Activated naive CD4-positive, alpha-beta T cell treated with anti-CD3 and anti-CD28 coated beads for 36 hours (primary cell): Measurements from ENCODE around the gene NPY5R. TPM values are rescaled to one million over a fixed set of nuclear protein-coding genes. Genes with fewer than 3 reads are reported as not detected.

Experiments used
- CTCF ChIA-PET: fragments of 350-600 bp; sonication (Branson Sonifier 250); formaldehyde crosslinking; loops from one replicate; lab custom pipeline; 2021; ENCODE audit warnings: antibody characterized with exemption; lab: Charles Lee
- DNase-seq: peaks from one replicate; pipeline ENCODE4 v3.0.0-alpha.2; 2020
- H3K27ac Mint-ChIP-seq: one replicate; pipeline ENCODE4 v1.8.0; 2021; ENCODE audit warnings: mild to moderate bottlenecking, mixed read lengths
- H3K27me3 Mint-ChIP-seq: one replicate; pipeline ENCODE4 v1.8.0; 2021; ENCODE audit warnings: low read depth, mixed read lengths
- H3K36me3 Mint-ChIP-seq: one replicate; pipeline ENCODE4 v1.8.0; 2021; ENCODE audit warnings: low read depth, mixed read lengths
- H3K4me1 Mint-ChIP-seq: one replicate; pipeline ENCODE4 v1.8.0; 2021; ENCODE audit warnings: low read depth, mixed read lengths
- H3K4me3 Mint-ChIP-seq: one replicate; pipeline ENCODE4 v1.8.0; 2021; ENCODE audit warnings: mild to moderate bottlenecking, moderate library complexity, mixed read lengths
- H3K9me3 Mint-ChIP-seq: one replicate; pipeline ENCODE4 v1.8.0; 2021; ENCODE audit warnings: mixed read lengths
- intact Hi-C: fragments of 100-400 bp; cut with micrococcal nuclease; formaldehyde crosslinking; loops from one replicate; pipeline ENCODE4 v1.15.1; 2023
- total RNA-seq, 2 experiments: library from RNA; stranded (reverse); gene quantifications; one replicate each; pipeline ENCODE4 v1.2.3, GENCODE V29; 2021

The NPY5R gene
- total RNA-seq, 2 experiments from 2014 or later = not detected

- CTCF ChIA-PET = no interaction called here
- intact Hi-C loops = no loop called here
These were observed 48.1 kb downstream of the NPY5R start for GRCh38 chr4:163391756-163392155.

DNA sequence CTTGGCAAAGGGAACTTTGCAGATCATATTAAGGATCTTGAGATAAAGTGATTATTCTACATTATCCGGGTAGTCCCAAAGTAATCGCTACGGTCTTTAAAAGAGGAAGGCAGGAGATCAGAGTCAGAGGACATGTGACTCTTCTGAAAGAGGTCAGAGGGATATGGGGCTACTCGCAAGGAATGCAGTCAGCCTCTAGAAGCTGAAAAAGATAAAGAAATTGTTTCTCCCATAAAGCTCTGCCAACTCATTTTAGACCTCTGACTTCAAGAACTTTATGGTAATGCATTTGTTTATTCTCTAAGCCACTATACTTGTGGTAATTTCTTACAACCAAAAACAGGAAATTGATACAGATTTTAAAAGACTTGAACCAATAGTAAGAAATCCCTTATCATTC is 48.6 kb downstream of the NPY5R start:
- peaks cover 2% of the 10 kb centered on the region for H3K4me1 Mint-ChIP-seq
- no peaks in the 10 kb centered on the region for H3K36me3 Mint-ChIP-seq
- H3K4me3 Mint-ChIP-seq = no peak overlapping the region
- H3K27ac Mint-ChIP-seq = no peak overlapping the region
- CTCF ChIA-PET = no interaction called here
- intact Hi-C loops = no loop called here
- H3K27me3 Mint-ChIP-seq = peaks cover 24% of the 10 kb centered on the region
- DNase-seq = no peak
- H3K9me3 Mint-ChIP-seq = no peaks in the 10 kb centered on the region

More at GRCh38 chr4:163391756-163392155, 48.1 kb downstream of the NPY5R start:
- Mint-ChIP-seq H3K27me3 (peaks cover 24% of the 10 kb centered on the region), H3K9me3 (no peaks in the 10 kb centered on the region), H3K36me3 (no peaks in the 10 kb centered on the region), H3K27ac (no peak overlapping the region), H3K4me3 (no peak overlapping the region), H3K4me1 (peaks cover 2% of the 10 kb centered on the region)
- DNase-seq = no peak

DNA sequence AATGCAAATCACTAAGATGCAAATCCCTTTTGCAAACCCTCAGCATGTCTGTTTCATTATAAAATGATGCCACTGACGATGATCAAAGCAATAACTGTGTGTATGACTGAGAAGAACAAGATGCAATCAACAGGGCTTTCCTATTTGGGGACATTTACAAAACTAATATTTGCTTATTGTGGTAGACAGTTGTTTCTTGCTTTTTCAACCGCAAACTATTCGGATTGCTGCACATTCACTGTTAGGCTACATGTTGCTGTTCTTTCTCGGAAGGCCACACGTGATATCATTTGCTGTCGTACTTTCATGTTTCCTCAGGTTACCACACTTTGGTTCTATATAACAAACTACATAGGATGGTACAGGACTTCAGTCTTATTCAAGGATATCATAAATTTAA is 49.8 kb downstream of the NPY5R start:
- H3K4me1 Mint-ChIP-seq = peaks cover 2% of the 10 kb centered on the region
- CTCF ChIA-PET = no interaction called here
- H3K4me3 Mint-ChIP-seq = no peak overlapping the region
- no peak for DNase-seq
- H3K27me3 Mint-ChIP-seq = peaks cover 17% of the 10 kb centered on the region
- no peaks in the 10 kb centered on the region for H3K36me3 Mint-ChIP-seq
- no peak overlapping the region for H3K27ac Mint-ChIP-seq
- intact Hi-C loops = no loop called here
- H3K9me3 Mint-ChIP-seq = no peaks in the 10 kb centered on the region

DNA sequence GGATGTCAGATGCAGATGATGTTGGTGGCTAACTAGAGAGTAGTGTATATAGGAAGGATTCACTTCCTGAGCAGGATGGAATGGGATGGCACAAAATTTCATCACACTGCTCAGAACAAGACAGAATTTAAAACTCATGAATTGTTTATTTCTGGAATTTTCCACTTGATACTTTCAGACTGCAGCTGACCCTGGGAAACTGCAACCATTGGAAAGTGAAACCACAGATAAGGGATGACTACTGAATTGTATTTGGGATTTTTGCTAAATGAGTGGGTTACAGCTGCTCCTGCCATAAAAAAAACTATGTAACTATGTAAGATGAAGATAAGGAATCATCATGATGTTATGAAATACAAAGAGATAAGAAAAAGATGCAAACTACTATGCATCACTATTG is 51.4 kb downstream of the NPY5R start:
- Mint-ChIP-seq H3K4me1 (peaks cover 2% of the 10 kb centered on the region), H3K4me3 (no peak overlapping the region), H3K27ac (no peak overlapping the region), H3K9me3 (peaks cover 2% of the 10 kb centered on the region), H3K36me3 (no peaks in the 10 kb centered on the region), H3K27me3 (peaks cover 16% of the 10 kb centered on the region)
- CTCF ChIA-PET = no interaction called here
- intact Hi-C loops = no loop called here
- no peak for DNase-seq

- CTCF ChIA-PET = no interaction called here
- DNase-seq = no peak
- Mint-ChIP-seq H3K4me3 (no peak overlapping the region), H3K9me3 (peaks cover 2% of the 10 kb centered on the region), H3K27ac (no peak overlapping the region), H3K36me3 (no peaks in the 10 kb centered on the region), H3K27me3 (peaks cover 15% of the 10 kb centered on the region), H3K4me1 (peaks cover 2% of the 10 kb centered on the region)
- intact Hi-C loops = no loop called here
These were observed 52.1 kb downstream of the NPY5R start for GRCh38 chr4:163395758-163396157.

DNA sequence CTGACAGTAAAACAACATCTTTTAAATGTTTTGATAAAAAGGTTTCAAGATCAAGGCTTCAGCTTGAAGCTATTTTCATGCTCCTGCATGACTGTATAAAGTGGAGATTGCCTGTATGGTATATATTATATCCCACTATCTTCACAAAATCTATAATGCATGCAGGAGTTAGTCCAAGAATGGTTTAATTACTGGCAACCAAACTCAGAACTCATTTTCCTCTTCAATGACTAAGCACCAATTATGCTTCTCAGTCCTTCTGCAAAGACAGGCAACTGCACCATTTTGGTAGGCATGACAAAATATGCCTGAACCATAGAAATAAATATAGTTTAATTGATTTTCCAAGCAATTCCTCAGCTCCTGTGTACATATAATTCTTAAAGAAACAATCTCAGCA is 54.5 kb downstream of the NPY5R start:
- Mint-ChIP-seq H3K4me1 (peaks cover 2% of the 10 kb centered on the region), H3K4me3 (no peak overlapping the region), H3K36me3 (no peaks in the 10 kb centered on the region), H3K27me3 (peaks cover 7% of the 10 kb centered on the region), H3K9me3 (peaks cover 2% of the 10 kb centered on the region), H3K27ac (no peak overlapping the region)
- no peak for DNase-seq
- CTCF ChIA-PET = no interaction called here
- intact Hi-C loops = no loop called here

GRCh38 chr4:163400911-163401310 is 57.2 kb downstream of the NPY5R start:
- peaks cover 2% of the 10 kb centered on the region for H3K9me3 Mint-ChIP-seq
- H3K4me3 Mint-ChIP-seq = no peak overlapping the region
- no peaks in the 10 kb centered on the region for H3K36me3 Mint-ChIP-seq
- H3K4me1 Mint-ChIP-seq = peaks cover under 1% of the 10 kb centered on the region
- H3K27ac Mint-ChIP-seq = no peak overlapping the region
- no peak for DNase-seq
- H3K27me3 Mint-ChIP-seq = peaks cover 2% of the 10 kb centered on the region
- CTCF ChIA-PET = no interaction called here
- intact Hi-C loops = no loop called here

Other genes with a start within 250 kb of the NPY5R start
- 10 to 100 TPM; 20.1 to 20.4 TPM for gene NAF1, start 177.0 kb upstream of the NPY5R start, total RNA-seq
- gene NPY1R, start 11.3 kb upstream of the NPY5R start, total RNA-seq = not detected
- not detected for gene TKTL2, start 129.9 kb downstream of the NPY5R start, total RNA-seq
- 10 to 100 TPM; 45.1 to 46.7 TPM for gene TMA16, start 150.8 kb downstream of the NPY5R start, total RNA-seq